H1 (cell line): ENCODE data around the gene GZF1. TPM values are rescaled to one million over a fixed set of nuclear protein-coding genes. Genes with fewer than 3 reads are reported as not detected.
A peak's percentile ranks its signal among the peaks of the same experiment; 100 is the strongest.

Experiments used
- ASH2L ChIP-seq: fragments of 200-600, 300-600 bp; sonication (generic); IDR thresholded peaks from one replicate; pipeline ENCODE4 v1.7.1; 2017; ENCODE audit warnings: low read length
- CEBPB ChIP-seq: IDR thresholded peaks from 2 replicates; pipeline ENCODE4 v1.6.1; 2012; ENCODE audit warnings: low read depth, low read length
- CREB1 ChIP-seq: IDR thresholded peaks from 2 replicates; pipeline ENCODE4 v1.6.1; 2012; ENCODE audit warnings: inconsistent platforms
- EZH2 ChIP-seq: fragments of 200-600 bp; sonication (generic); IDR thresholded peaks from 2 replicates; pipeline ENCODE4 v1.7.1; 2012; ENCODE audit warnings: low read depth, mild to moderate bottlenecking, moderate library complexity, low read length, inconsistent platforms; ENCODE audit not compliant: severe bottlenecking
- NANOG ChIP-seq: IDR thresholded peaks from 2 replicates; pipeline ENCODE4 v1.6.1; 2011; ENCODE audit warnings: low read length, low read depth, mild to moderate bottlenecking, inconsistent platforms; ENCODE audit not compliant: insufficient read depth, poor library complexity, severe bottlenecking
- POLR2AphosphoS5 ChIP-seq: IDR thresholded peaks from 2 replicates; pipeline ENCODE4 v1.6.1; 2011; ENCODE audit warnings: low read depth, low read length
- RNF2 ChIP-seq: fragments of 200-900, 300-1000 bp; sonication (generic); IDR thresholded peaks from 2 replicates; pipeline ENCODE4 v1.7.1; 2016; ENCODE audit warnings: borderline replicate concordance, low read depth, mild to moderate bottlenecking, antibody characterized with exemption, low read length; ENCODE audit not compliant: poor library complexity, severe bottlenecking; ENCODE audit errors: missing control alignments
- SP1 ChIP-seq: IDR thresholded peaks from 2 replicates; pipeline ENCODE4 v1.6.1; 2011; ENCODE audit warnings: low read depth, low read length
- SUZ12 ChIP-seq: fragments of 200-600 bp; sonication (generic); IDR thresholded peaks from 2 replicates; pipeline ENCODE4 v1.6.1; 2012; ENCODE audit warnings: mild to moderate bottlenecking, inconsistent platforms, low read length, moderate library complexity, mixed read lengths
- TBP ChIP-seq: IDR thresholded peaks from 2 replicates; pipeline ENCODE4 v1.6.1; 2011; ENCODE audit warnings: low read depth, low read length, improper control_type of control experiment
- TEAD4 ChIP-seq: IDR thresholded peaks from 2 replicates; pipeline ENCODE4 v1.6.1; 2012; ENCODE audit warnings: low read depth, low read length, inconsistent platforms, mixed read lengths
- ZNF274 ChIP-seq: IDR thresholded peaks from 2 replicates; pipeline ENCODE4 v1.7.0; 2012; ENCODE audit warnings: low read length, borderline replicate concordance; ENCODE audit errors: extremely low read depth
- polyA plus RNA-seq, 7 experiments: library from polyadenylated mRNA; depleted of rRNA in 3 of 7; stranded (reverse) in 5 of 7; unstranded in 2 of 7; fragments of >200 nt in 5 of 7; fragments of 200-250 nt in 2 of 7; gene quantifications; 1 replicate in 5 of 7; 2 replicates in 1 of 7; 4 replicates in 1 of 7; pipeline versions ENCODE4 v1.2.1 to v1.2.3, GENCODE V29; 2011 to 2013; ENCODE audit warnings: missing spikeins in 2 of 7, mixed read lengths in 2 of 7
- total RNA-seq: library from RNA; stranded (reverse); fragmentation: NEBNext Ultra II Directional; extraction: Animal tissue kit (Norgen Biotek cat#: 25700); gene quantifications from 2 replicates; pipeline ENCODE4 v1.2.1, GENCODE V29; 2021
- TF ChIP-seq, protein P1 (sequence below): IDR thresholded peaks from 2 replicates; pipeline ENCODE4 v1.6.1; 2012; ENCODE audit warnings: low read length, inconsistent platforms

Gene GZF1
- total and polyA plus RNA-seq, 2 of the 8 experiments (the other 6 are each of a cell fraction or from before 2014, with no cell fraction given), result 8.2 to 11.9 TPM

DNA sequence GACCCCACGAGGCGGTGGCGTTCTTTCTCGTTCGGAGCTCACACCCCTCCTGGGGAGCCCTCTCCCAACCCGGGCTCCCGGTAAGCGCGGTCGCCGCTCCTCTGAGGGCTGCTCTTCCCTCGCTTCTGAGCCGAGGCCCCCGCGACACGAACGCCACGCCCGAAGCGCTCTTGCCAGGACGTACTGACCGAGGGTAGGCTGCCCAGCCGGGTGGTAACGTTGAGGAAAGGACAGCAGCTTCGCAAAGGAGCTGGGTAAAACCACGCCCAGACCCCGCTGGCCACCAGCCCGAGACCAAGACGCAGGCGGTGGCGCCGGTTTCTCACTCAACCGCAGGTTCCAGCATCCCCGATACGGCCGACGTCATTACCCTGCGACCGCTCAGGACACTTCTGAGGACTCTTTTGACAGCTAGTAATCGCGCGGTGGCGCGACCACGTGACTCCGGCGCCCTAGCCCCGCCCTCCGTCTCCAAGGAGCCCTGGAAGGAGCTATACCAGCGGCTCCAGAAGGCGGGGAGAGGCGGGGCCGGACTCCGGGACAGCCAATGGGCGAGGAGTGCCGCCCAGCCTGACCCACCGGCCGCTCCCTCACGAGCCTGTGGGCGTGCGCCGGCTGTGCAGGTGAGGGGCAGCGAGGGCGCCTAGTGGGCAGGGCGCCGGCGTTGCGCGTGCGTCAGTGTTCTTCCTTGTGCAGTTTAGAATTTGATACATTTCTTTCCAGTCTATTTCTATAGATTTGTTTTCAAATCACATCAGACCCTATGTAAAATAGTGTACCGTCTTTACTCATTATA is 4.0 kb upstream of the GZF1 start (continued):
- TF ChIP-seq NANOG (no peak), SUZ12 (no peak), TEAD4 (no peak), POLR2AphosphoS5 (peak; percentile 76), SP1 (peak; percentile 76), RNF2 (no peak), CREB1 (peak; percentile 98), ASH2L (peak; percentile 25), EZH2 (no peak), ZNF274 (no peak), CEBPB (no peak), TBP (peak; percentile 69; the same call in 1 of the 2 replicates)
- TF ChIP-seq, protein P1, sequence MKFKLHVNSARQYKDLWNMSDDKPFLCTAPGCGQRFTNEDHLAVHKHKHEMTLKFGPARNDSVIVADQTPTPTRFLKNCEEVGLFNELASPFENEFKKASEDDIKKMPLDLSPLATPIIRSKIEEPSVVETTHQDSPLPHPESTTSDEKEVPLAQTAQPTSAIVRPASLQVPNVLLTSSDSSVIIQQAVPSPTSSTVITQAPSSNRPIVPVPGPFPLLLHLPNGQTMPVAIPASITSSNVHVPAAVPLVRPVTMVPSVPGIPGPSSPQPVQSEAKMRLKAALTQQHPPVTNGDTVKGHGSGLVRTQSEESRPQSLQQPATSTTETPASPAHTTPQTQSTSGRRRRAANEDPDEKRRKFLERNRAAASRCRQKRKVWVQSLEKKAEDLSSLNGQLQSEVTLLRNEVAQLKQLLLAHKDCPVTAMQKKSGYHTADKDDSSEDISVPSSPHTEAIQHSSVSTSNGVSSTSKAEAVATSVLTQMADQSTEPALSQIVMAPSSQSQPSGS, result no peak
